HUES6 (cell line): ENCODE data around the gene NES.
A peak's percentile ranks its signal among the peaks of the same experiment; 100 is the strongest.

ENCODE experiments used
- H3K27ac ChIP-seq: 2 replicates; pipeline ENCODE4 v1.7.0; 2013; ENCODE audit warnings: low read depth, mild to moderate bottlenecking, low read length, inconsistent platforms
- H3K27me3 ChIP-seq: 2 replicates; pipeline ENCODE4 v1.6.1; 2013; ENCODE audit warnings: low read length; ENCODE audit not compliant: control insufficient read depth, insufficient read depth
- H3K36me3 ChIP-seq: 2 replicates; pipeline ENCODE4 v1.6.1; 2013; ENCODE audit warnings: low read length; ENCODE audit not compliant: control insufficient read depth, insufficient read depth
- H3K4me1 ChIP-seq: 2 replicates; pipeline ENCODE4 v1.6.1; 2013; ENCODE audit warnings: low read length; ENCODE audit not compliant: control insufficient read depth, insufficient read depth
- H3K4me3 ChIP-seq: 2 replicates; pipeline ENCODE4 v1.5.1; 2013; ENCODE audit warnings: low read depth, low read length
- H3K9ac ChIP-seq: one replicate; pipeline ENCODE4 v1.6.1; 2013; ENCODE audit warnings: mild to moderate bottlenecking, low read length
- H3K9me3 ChIP-seq: 2 replicates; pipeline ENCODE4 v1.6.1; 2013; ENCODE audit warnings: low read depth, low read length; ENCODE audit not compliant: control insufficient read depth, insufficient read depth

NES gene

GRCh38 chr1:156658945-156659574 is 18.1 kb downstream of the NES start:
- no peak overlapping the region for H3K9ac ChIP-seq
- H3K27ac ChIP-seq: no peak overlapping the region
- no peaks in the 10 kb centered on the region for H3K9me3 ChIP-seq
- peaks cover 50% of the 10 kb centered on the region for H3K27me3 ChIP-seq
- H3K4me1 ChIP-seq: peaks cover 51% of the 10 kb centered on the region
- no peak overlapping the region for H3K4me3 ChIP-seq
- no peaks in the 10 kb centered on the region for H3K36me3 ChIP-seq

- Histone ChIP-seq H3K9ac (no peak overlapping the region), H3K27me3 (peaks cover 56% of the 10 kb centered on the region), H3K4me1 (peaks cover 45% of the 10 kb centered on the region), H3K9me3 (no peaks in the 10 kb centered on the region), H3K27ac (no peak overlapping the region), H3K36me3 (no peaks in the 10 kb centered on the region), H3K4me3 (no peak overlapping the region)
Measured at GRCh38 chr1:156658496-156658895, 18.7 kb downstream of the NES start.

- Histone ChIP-seq H3K9me3 (no peaks in the 10 kb centered on the region), H3K27me3 (peaks cover 62% of the 10 kb centered on the region), H3K4me1 (peaks cover 39% of the 10 kb centered on the region), H3K4me3 (peak overlapping the region; percentile 62), H3K9ac (no peak overlapping the region), H3K27ac (no peak overlapping the region), H3K36me3 (no peaks in the 10 kb centered on the region)
Measured at GRCh38 chr1:156657741-156658319, 19.4 kb downstream of the NES start.

- Histone ChIP-seq H3K4me3 (peak overlapping the region; percentile 62), H3K27ac (no peak overlapping the region), H3K27me3 (peaks cover 68% of the 10 kb centered on the region)
Measured at GRCh38 chr1:156656806-156657740, 20.1 kb downstream of the NES start.

GRCh38 chr1:156655904-156656516 is 21.2 kb downstream of the NES start:
- Histone ChIP-seq H3K27ac (no peak overlapping the region), H3K4me3 (no peak overlapping the region), H3K9ac (no peak overlapping the region), H3K4me1 (peaks cover 20% of the 10 kb centered on the region), H3K27me3 (peaks cover 79% of the 10 kb centered on the region), H3K9me3 (no peaks in the 10 kb centered on the region), H3K36me3 (no peaks in the 10 kb centered on the region)

More at GRCh38 chr1:156656806-156657740, 20.1 kb downstream of the NES start:
- Histone ChIP-seq H3K9ac (peak overlapping the region; percentile 39), H3K36me3 (no peaks in the 10 kb centered on the region), H3K9me3 (no peaks in the 10 kb centered on the region), H3K4me1 (peaks cover 31% of the 10 kb centered on the region)

GRCh38 chr1:156655151-156655903 is 21.9 kb downstream of the NES start:
- no peak overlapping the region for H3K4me3 ChIP-seq
- H3K9me3 ChIP-seq: no peaks in the 10 kb centered on the region
- H3K4me1 ChIP-seq: peaks cover 14% of the 10 kb centered on the region
- peaks cover 86% of the 10 kb centered on the region for H3K27me3 ChIP-seq
- no peak overlapping the region for H3K27ac ChIP-seq
- H3K36me3 ChIP-seq: no peaks in the 10 kb centered on the region
- H3K9ac ChIP-seq: no peak overlapping the region

GRCh38 chr1:156654700-156655099 is 22.5 kb downstream of the NES start:
- Histone ChIP-seq H3K9ac (no peak overlapping the region), H3K36me3 (no peaks in the 10 kb centered on the region), H3K4me3 (no peak overlapping the region), H3K27me3 (peaks cover 92% of the 10 kb centered on the region), H3K9me3 (no peaks in the 10 kb centered on the region), H3K27ac (no peak overlapping the region), H3K4me1 (peaks cover 10% of the 10 kb centered on the region)

GRCh38 chr1:156652992-156653355 is 24.2 kb downstream of the NES start:
- Histone ChIP-seq H3K27me3 (peaks cover 97% of the 10 kb centered on the region), H3K9ac (no peak overlapping the region), H3K36me3 (no peaks in the 10 kb centered on the region), H3K27ac (no peak overlapping the region), H3K4me3 (no peak overlapping the region), H3K4me1 (peaks cover 8% of the 10 kb centered on the region; the same call in 1 of the 2 replicates), H3K9me3 (no peaks in the 10 kb centered on the region)

- Histone ChIP-seq H3K27ac (no peak overlapping the region), H3K27me3 (peaks cover 97% of the 10 kb centered on the region), H3K9me3 (no peaks in the 10 kb centered on the region), H3K36me3 (no peaks in the 10 kb centered on the region), H3K9ac (no peak overlapping the region), H3K4me3 (no peak overlapping the region), H3K4me1 (peaks cover 8% of the 10 kb centered on the region; the same call in 1 of the 2 replicates)
Measured at GRCh38 chr1:156652131-156652991, 24.8 kb downstream of the NES start.

- Histone ChIP-seq H3K36me3 (no peaks in the 10 kb centered on the region), H3K4me3 (no peak overlapping the region), H3K9me3 (no peaks in the 10 kb centered on the region), H3K27ac (no peak overlapping the region), H3K27me3 (peaks cover 97% of the 10 kb centered on the region), H3K4me1 (no peaks in the 10 kb centered on the region), H3K9ac (no peak overlapping the region)
Measured at GRCh38 chr1:156648951-156649350, 28.3 kb downstream of the NES start.
